ENCODE data around the gene MEGF9. TPM values are rescaled to one million over a fixed set of nuclear protein-coding genes. Genes with fewer than 3 reads are reported as not detected.

The MEGF9 gene
- total RNA-seq, 1 experiment from 2014 or later = 5.1 TPM

DNA sequence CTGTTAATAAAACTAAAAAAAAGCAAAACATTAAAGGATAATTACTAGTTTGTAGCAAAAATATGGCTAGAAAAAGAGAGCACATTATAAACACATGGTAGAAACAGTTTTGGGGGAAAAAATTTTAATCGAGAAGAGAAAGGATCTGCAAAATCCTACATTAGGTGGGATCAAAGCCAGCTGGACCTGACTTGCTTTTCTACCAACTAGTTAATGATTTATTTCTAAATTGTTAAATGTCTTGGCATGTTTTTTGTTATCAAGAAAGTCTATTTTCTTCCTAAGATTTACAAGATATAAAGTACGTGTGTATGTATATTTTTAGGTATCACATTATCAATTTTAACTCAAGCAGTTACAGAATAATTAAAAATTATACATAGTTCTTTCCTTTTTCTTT, 87.2 kb downstream of the MEGF9 start:
- no peaks in the 10 kb centered on the region for H3K9me3 ChIP-seq (replicated peaks)
- no peak for DNase-seq (ENCODE audit: low read depth in 1 of 2, low spot score in 2 of 2)
- no peaks in the 10 kb centered on the region for H3K4me1 ChIP-seq (replicated peaks)
- no peaks in the 10 kb centered on the region for H3K27me3 ChIP-seq (replicated peaks)
- H3K27ac ChIP-seq = no peak overlapping the region
- H3K4me3 ChIP-seq = no peak overlapping the region
- H3K36me3 ChIP-seq = no peaks in the 10 kb centered on the region

DNA sequence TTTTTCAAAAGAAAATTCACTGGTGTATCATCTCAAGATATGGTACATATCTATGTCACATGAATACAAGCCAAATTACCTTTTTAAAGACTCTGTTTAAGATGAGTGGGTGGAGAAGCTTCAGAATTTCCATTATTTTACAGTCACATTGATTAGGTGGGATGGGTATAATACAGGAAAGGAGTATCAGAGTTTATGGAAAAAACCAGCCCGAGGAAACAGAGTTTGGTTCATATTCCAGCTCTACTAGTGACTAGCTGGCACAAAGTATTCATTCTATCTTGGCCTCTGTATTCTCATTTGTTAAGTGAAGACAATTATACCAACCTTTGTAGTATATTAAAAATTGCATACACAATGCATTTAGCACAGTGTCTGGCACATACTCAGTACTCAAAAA, 87.8 kb downstream of the MEGF9 start:
- Histone ChIP-seq H3K9me3 (replicated peaks) (no peaks in the 10 kb centered on the region), H3K4me3 (no peak overlapping the region), H3K27me3 (replicated peaks) (no peaks in the 10 kb centered on the region), H3K4me1 (replicated peaks) (no peaks in the 10 kb centered on the region), H3K36me3 (no peaks in the 10 kb centered on the region), H3K27ac (no peak overlapping the region)
- no peak for DNase-seq (ENCODE audit: low read depth in 1 of 2, low spot score in 2 of 2)

DNA sequence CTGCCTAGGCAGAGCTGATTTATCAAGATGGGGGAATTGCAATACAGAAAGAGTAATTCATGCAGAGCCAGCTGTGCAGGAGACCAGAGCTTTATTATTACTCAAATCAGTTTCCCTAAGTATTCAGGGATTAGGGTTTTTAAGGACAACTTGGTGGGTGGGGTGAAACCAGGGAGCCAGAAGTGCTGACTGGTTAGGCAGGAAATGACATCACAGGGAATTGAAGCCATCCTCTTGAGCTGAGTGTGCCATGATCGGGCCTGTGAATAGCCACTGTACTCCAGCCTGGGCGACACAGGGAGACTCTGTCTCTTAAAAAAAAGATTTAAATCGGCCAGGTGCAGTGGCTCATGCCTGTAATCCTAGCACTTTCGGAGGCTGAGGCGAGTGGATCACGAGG, 89.0 kb downstream of the MEGF9 start:
- Histone ChIP-seq H3K27me3 (replicated peaks) (no peaks in the 10 kb centered on the region), H3K36me3 (no peaks in the 10 kb centered on the region), H3K4me1 (replicated peaks) (no peaks in the 10 kb centered on the region), H3K27ac (no peak overlapping the region), H3K4me3 (no peak overlapping the region), H3K9me3 (replicated peaks) (no peaks in the 10 kb centered on the region)
- no peak for DNase-seq (ENCODE audit: low read depth in 1 of 2, low spot score in 2 of 2)

DNA sequence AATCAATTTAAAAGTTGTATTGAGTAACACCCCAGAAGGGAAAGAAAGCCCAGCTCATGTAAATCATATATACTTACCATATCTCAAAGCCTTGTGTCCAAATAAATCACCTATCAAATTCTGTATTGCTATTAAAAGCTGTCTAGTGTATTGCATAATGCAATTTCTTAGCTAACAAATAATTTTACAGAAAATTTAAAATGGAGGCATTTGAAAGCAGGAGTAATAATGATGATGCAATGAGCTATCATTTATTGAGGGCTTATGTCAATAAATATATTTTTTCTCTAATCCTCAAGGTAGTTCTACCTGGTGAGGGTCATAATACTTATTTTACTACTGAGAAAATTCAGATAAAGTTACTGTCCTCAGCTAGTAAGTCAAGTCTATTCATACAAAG, 91.5 kb downstream of the MEGF9 start:
- no peaks in the 10 kb centered on the region for H3K36me3 ChIP-seq
- H3K4me3 ChIP-seq = no peak overlapping the region
- H3K4me1 ChIP-seq (replicated peaks) = no peaks in the 10 kb centered on the region
- no peaks in the 10 kb centered on the region for H3K27me3 ChIP-seq (replicated peaks)
- no peaks in the 10 kb centered on the region for H3K9me3 ChIP-seq (replicated peaks)
- no peak overlapping the region for H3K27ac ChIP-seq
- DNase-seq (ENCODE audit: low read depth in 1 of 2, low spot score in 2 of 2) = no peak

DNA sequence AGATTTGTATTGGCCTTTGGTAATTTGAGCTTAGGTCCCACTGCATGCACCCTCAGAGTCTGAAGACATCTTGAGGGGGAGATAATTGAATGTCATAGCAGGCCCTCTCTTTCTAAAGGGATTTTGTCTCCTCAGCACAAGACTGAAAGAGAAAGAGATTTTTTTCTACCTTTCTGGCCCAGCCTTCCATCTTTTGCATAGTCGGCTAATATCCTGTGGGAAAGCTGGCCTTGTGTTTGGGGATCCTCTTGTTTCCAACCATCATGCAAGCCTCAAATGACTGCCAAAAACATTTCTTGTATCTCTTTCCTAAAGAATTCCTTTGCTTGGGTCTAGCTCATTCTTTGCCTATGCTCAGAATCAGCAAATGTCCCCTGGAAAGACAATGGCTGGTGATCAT, 92.3 kb downstream of the MEGF9 start:
- no peaks in the 10 kb centered on the region for H3K9me3 ChIP-seq (replicated peaks)
- H3K4me3 ChIP-seq = no peak overlapping the region
- no peaks in the 10 kb centered on the region for H3K27me3 ChIP-seq (replicated peaks)
- H3K4me1 ChIP-seq (replicated peaks) = peaks cover 6% of the 10 kb centered on the region
- no peaks in the 10 kb centered on the region for H3K36me3 ChIP-seq
- H3K27ac ChIP-seq = no peak overlapping the region
- DNase-seq (ENCODE audit: low read depth in 1 of 2, low spot score in 2 of 2) = no peak

DNA sequence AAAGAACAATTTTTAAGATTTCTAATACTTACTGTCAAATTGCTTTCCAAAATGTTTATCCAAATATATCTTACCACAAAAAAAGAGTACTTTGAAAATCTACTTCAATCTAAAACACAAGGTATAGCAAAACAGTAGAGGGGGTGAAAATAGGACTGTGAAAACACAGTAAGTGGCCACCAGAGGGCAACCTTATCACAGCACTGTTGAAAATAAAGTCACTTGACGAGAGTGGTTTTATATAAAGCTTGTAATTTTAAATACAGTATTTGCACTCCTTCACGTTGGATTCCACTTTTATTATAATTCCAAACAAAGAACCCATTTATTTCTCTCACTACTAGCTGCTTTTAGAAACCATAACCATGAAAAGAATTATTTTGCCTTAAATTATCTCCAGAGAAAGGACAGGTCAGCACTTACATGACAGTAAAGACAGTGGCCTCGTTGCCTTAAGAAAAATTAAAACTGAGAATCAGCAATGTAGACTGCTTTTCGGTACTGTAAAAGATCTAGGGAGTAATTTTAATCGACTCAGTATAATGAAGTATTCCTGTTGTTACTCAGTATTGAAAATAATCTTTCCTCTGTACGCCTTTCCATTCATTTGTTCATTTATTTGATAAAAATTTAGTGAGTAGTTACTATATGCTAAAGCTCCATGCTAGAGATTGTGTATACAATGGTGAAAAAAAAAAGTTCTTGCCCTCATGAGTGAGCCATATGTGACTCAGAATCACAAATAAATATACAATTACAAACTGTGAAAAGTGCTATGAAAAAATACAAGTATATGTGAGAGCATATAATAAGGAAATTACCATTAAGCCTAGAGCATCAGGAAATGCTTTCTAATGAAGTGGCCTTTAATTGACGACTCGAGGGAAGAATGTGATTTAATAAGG, 94.3 kb downstream of the MEGF9 start:
- Histone ChIP-seq H3K27ac (no peak overlapping the region), H3K4me1 (replicated peaks) (peaks cover 9% of the 10 kb centered on the region), H3K4me3 (no peak overlapping the region), H3K9me3 (replicated peaks) (no peaks in the 10 kb centered on the region), H3K27me3 (replicated peaks) (no peaks in the 10 kb centered on the region), H3K36me3 (no peaks in the 10 kb centered on the region)
- peak; percentile 51 for DNase-seq (ENCODE audit: low read depth in 1 of 2, low spot score in 2 of 2)

DNA sequence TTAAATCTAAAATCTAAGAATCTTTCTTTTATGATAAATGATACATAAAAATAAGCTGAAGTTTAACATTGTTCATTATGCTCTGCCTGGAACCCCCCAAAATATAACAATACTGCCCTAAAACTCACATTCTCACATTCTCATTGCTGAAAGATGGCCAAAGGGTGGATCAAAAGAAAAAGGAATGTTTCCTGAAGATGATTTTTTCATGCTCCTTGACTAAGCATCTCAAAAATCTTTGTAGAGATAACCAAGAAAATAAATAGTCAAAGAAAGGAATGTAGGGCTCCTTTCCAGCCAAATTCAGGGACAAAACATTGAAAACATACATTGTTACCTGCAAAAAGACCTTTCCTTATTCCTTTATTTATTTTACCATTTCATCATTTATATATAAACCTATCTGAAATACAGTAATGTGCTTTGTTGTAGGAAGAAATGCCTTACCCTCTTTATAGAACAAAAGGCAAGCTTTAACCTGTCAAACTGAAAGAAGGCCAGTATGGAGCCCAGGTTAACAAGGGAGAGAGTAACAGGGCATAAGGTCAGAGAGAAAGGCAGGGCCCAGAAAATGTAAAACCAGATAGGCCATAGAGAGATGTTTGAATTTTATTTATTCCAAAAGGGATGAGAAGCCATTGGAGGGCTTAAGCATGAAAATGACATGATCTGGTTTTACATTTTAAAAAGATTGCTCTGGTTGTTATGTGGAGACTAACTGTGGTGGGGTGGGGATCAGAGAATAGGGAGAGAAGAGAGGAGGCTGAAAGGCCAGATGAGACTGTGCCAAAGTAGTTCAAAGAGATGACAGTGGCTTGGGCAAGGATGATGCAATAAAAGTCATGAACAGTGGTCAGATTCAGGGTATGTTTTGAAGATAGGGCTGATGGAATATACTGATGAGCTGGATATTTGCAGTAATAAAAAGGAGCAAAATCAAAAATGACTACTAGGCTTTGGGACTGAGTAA, 97.0 kb downstream of the MEGF9 start:
- Histone ChIP-seq H3K4me1 (replicated peaks) (peaks cover 9% of the 10 kb centered on the region), H3K36me3 (no peaks in the 10 kb centered on the region), H3K4me3 (no peak overlapping the region), H3K27ac (no peak overlapping the region), H3K9me3 (replicated peaks) (no peaks in the 10 kb centered on the region), H3K27me3 (replicated peaks) (no peaks in the 10 kb centered on the region)
- DNase-seq (ENCODE audit: low read depth in 1 of 2, low spot score in 2 of 2) = no peak

DNA sequence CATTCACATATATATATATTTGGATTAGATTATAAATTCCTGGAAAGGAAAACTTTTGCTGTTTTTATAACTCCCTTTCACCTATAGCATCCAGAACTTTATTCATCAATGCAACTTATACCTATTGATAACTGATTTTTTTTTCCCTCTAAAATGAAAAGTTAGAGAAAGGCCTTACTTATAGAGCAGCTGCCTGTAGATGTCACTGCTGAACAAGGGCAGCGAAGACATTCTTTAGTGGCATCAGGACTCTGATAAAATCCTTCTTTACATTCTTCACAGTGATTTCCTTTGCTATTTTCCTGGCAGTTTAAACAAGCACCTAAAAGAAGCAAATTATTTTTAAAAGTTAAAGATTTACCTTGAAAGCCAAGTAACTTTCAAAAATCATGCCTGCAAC, 102.1 kb downstream of the MEGF9 start:
- H3K9me3 ChIP-seq (replicated peaks) = no peaks in the 10 kb centered on the region
- no peak overlapping the region for H3K4me3 ChIP-seq
- H3K4me1 ChIP-seq (replicated peaks) = peaks cover 10% of the 10 kb centered on the region
- H3K27me3 ChIP-seq (replicated peaks) = no peaks in the 10 kb centered on the region
- no peaks in the 10 kb centered on the region for H3K36me3 ChIP-seq
- no peak for DNase-seq (ENCODE audit: low read depth in 1 of 2, low spot score in 2 of 2)
- no peak overlapping the region for H3K27ac ChIP-seq

DNA sequence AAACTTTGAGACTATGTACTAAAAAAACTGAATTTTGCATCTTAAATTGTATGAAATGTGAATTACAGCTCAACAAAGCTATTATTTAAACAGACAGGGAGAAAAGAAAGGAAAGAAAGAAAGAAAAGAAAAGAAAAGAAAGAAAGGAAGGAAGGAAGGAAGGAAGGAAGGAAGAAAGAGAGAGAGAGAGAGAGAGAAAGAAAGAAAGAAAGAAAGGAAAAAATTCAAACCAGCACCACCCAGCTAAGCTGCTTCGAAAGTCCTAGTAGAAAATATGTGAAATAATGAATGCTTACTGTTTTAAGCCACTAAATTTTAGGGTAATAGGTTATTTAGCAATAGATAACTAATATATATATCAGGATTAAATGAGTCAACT, 102.6 kb downstream of the MEGF9 start:
- Histone ChIP-seq H3K27me3 (replicated peaks) (no peaks in the 10 kb centered on the region), H3K4me1 (replicated peaks) (peaks cover 6% of the 10 kb centered on the region), H3K9me3 (replicated peaks) (no peaks in the 10 kb centered on the region), H3K4me3 (no peak overlapping the region), H3K27ac (no peak overlapping the region), H3K36me3 (no peaks in the 10 kb centered on the region)
- no peak for DNase-seq (ENCODE audit: low read depth in 1 of 2, low spot score in 2 of 2)

DNA sequence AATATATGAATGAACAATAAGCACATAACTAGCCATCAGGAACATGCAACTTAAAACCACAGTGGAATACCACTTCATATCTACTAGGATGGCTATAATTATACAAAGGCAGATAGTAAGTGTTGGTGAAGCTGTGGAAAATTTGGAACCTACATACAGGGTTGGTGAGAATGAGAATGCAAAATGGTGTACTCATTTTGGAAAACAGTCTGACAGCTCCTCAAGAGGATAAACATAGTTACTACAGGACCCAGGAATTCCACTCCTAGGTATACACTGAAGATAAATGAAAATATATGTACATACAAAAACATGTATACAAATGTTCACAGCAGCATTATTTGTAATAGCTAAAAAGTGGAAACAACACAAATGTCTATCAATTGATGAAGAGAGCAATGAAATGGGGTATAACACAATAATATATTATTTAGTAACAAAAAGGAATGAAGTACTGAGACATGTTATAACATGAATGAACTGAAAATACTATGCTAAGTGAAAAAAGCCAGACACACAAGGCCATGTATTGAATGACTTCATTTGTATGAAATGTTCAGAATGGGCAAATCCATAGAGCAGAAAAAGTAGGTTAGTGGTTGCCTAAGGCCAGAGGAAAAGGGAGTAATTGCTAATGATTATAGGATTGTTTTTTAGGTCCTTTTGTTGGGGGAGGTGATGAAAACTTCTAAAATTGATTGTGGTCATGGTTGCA, 103.1 kb downstream of the MEGF9 start:
- H3K4me1 ChIP-seq (replicated peaks) = peaks cover 6% of the 10 kb centered on the region
- no peak overlapping the region for H3K4me3 ChIP-seq
- no peaks in the 10 kb centered on the region for H3K27me3 ChIP-seq (replicated peaks)
- no peak for DNase-seq (ENCODE audit: low read depth in 1 of 2, low spot score in 2 of 2)
- no peaks in the 10 kb centered on the region for H3K9me3 ChIP-seq (replicated peaks)
- H3K36me3 ChIP-seq = no peaks in the 10 kb centered on the region
- H3K27ac ChIP-seq = no peak overlapping the region

DNA sequence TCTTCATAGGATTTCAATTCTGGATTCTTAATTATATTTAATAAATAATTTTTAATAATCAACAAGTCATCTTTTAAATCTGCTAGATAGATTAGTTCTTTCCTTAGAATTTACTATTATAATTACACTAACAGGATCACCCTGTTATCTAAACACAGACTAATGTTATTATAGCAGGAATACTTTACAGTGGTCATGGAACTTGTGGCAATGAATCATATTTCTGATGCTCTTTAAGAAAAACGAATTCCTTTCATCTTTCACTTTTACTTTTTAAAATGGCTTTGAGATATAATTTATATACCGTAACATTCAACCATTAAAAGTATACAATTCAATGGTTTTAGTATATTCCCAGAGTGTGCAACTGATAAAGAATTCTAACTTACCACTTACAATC, 104.6 kb downstream of the MEGF9 start:
- no peak overlapping the region for H3K27ac ChIP-seq

DNA sequence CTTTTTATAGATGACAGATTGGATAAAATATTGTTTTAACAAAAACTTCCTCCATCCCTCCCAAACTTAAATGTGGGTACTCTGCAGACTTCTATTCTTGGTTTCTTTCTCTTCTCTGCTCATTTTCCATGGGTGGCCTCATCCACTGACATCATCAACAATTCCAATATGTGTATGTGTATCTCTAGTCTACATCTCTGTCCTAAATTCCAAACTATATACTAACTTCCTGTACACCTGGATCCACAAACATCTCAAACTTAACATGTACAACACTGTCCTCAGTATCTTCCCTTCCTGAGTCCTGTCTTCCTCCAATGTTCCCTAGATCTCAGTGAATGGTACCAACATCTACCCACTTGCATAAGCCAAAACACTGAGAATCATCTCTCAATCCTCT, 105.8 kb downstream of the MEGF9 start:
- no peak for DNase-seq (ENCODE audit: low read depth in 1 of 2, low spot score in 2 of 2)
- Histone ChIP-seq H3K4me3 (no peak overlapping the region), H3K9me3 (replicated peaks) (no peaks in the 10 kb centered on the region), H3K27me3 (replicated peaks) (no peaks in the 10 kb centered on the region), H3K27ac (no peak overlapping the region), H3K36me3 (no peaks in the 10 kb centered on the region), H3K4me1 (replicated peaks) (peaks cover 6% of the 10 kb centered on the region)

More for the DNA sequence above, 104.6 kb downstream of the MEGF9 start:
- Histone ChIP-seq H3K36me3 (no peaks in the 10 kb centered on the region), H3K4me1 (replicated peaks) (peaks cover 6% of the 10 kb centered on the region), H3K4me3 (no peak overlapping the region), H3K27me3 (replicated peaks) (no peaks in the 10 kb centered on the region), H3K9me3 (replicated peaks) (no peaks in the 10 kb centered on the region)
- no peak for DNase-seq (ENCODE audit: low read depth in 1 of 2, low spot score in 2 of 2)

DNA sequence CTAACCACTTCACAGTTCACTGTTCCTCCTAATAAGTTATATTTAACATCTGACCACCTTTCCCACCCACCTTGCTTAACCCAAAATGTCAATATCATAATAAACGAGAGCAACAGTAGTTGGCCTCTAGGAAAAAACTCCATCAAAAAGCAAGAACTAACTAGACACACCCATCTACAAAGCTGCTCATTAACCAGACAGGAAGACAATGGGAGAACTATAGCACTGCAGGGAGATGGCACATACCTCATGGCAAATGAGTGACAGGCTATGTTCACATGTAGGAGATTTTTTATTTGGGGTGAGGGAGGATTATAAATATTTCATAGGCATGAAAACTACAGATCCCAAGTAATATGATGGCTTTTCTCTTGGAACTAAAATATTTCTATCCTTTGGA, 110.7 kb downstream of the MEGF9 start:
- Histone ChIP-seq H3K36me3 (no peaks in the 10 kb centered on the region), H3K4me1 (replicated peaks) (peaks cover 4% of the 10 kb centered on the region), H3K27ac (no peak overlapping the region), H3K27me3 (replicated peaks) (no peaks in the 10 kb centered on the region), H3K9me3 (replicated peaks) (no peaks in the 10 kb centered on the region), H3K4me3 (no peak overlapping the region)
- no peak for DNase-seq (ENCODE audit: low read depth in 1 of 2, low spot score in 2 of 2)
